ENCODE measurements around the gene MAD1L1. TPM values are rescaled to one million over a fixed set of nuclear protein-coding genes. Genes with fewer than 3 reads are reported as not detected.

The MAD1L1 gene
- total and polyA plus RNA-seq, 11 donors, result 11.1 to 29.7 (median 20.9) TPM

- H3K4me1 ChIP-seq, result no peaks in the 10 kb centered on the region
- DNase-seq (no peak), ATAC-seq (no peak)
- no peaks in the 10 kb centered on the region for H3K9me3 ChIP-seq
- WGBS, 4 donors, result 78 to 83% (median 82%) methylated on average over 19 to 22 of the region's 22 CpGs
- peaks cover 0 to 5% (median 0%) of the 10 kb centered on the region in 9 donors for H3K36me3 ChIP-seq
- intact Hi-C loops (cut with DNase I), result no loop called here
- H3K27me3 ChIP-seq, result no peaks in the 10 kb centered on the region
- H3K27ac ChIP-seq, result no peak overlapping the region
- TF ChIP-seq CTCF (IDR thresholded peaks at IDR 0.05) (no peak), POLR2A (IDR thresholded peaks at IDR 0.05) (no peak)
- H3K4me3 ChIP-seq, result no peak overlapping the region
These were observed 153.2 kb downstream of the MAD1L1 start for GRCh38 chr7:2079332-2080059.

- Histone ChIP-seq H3K27ac (no peak overlapping the region), H3K27me3 (no peaks in the 10 kb centered on the region), H3K4me3 (no peak overlapping the region), H3K36me3 (peaks cover 0 to 5% (median 0%) of the 10 kb centered on the region in 9 donors), H3K4me1 (no peaks in the 10 kb centered on the region), H3K9me3 (no peaks in the 10 kb centered on the region)
- DNase-seq (no peak), ATAC-seq (no peak)
- intact Hi-C loops (cut with DNase I), result no loop called here
- WGBS, 4 donors, result 95 to 98% (median 97%) methylated on average over 6 to 15 of the region's 15 CpGs
- TF ChIP-seq POLR2A (IDR thresholded peaks at IDR 0.05) (no peak), CTCF (IDR thresholded peaks at IDR 0.05) (no peak)
These were observed 153.8 kb downstream of the MAD1L1 start for GRCh38 chr7:2078899-2079298.

- ATAC-seq (no peak), DNase-seq (no peak)
- WGBS, 4 donors, result 96 to 97% (median 97%) methylated on average over 27 of the region's 27 CpGs
- Histone ChIP-seq H3K9me3 (no peaks in the 10 kb centered on the region), H3K27me3 (no peaks in the 10 kb centered on the region), H3K4me3 (no peak overlapping the region), H3K36me3 (peaks cover 0 to 5% (median 0%) of the 10 kb centered on the region in 9 donors), H3K27ac (no peak overlapping the region), H3K4me1 (no peaks in the 10 kb centered on the region)
- TF ChIP-seq CTCF (IDR thresholded peaks at IDR 0.05), result no peak
- TF ChIP-seq POLR2A (IDR thresholded peaks at IDR 0.05), result no peak
- intact Hi-C loops (cut with DNase I), result no loop called here
These were observed 156.1 kb downstream of the MAD1L1 start for GRCh38 chr7:2076649-2077064.

- Histone ChIP-seq H3K9me3 (no peaks in the 10 kb centered on the region), H3K27ac (no peak overlapping the region), H3K36me3 (peaks cover 0 to 5% (median 0%) of the 10 kb centered on the region in 9 donors), H3K27me3 (no peaks in the 10 kb centered on the region), H3K4me3 (no peak overlapping the region), H3K4me1 (no peaks in the 10 kb centered on the region)
- TF ChIP-seq CTCF (IDR thresholded peaks at IDR 0.05), result no peak
- TF ChIP-seq POLR2A (IDR thresholded peaks at IDR 0.05), result no peak
- DNase-seq (no peak), ATAC-seq (no peak)
- intact Hi-C loops (cut with DNase I), result no loop called here
- WGBS, 4 donors, result 95 to 97% (median 96%) methylated on average over 15 to 17 of the region's 17 CpGs
These were observed 156.9 kb downstream of the MAD1L1 start for GRCh38 chr7:2075811-2076210.
